Fibroblast of lung (primary cell): ENCODE data around the gene MAP9.

Experiments
- EZH2 ChIP-seq: IDR thresholded peaks from 2 replicates; pipeline ENCODE4 v1.5.1; 2012; ENCODE audit warnings: low read length, control low read depth, mild to moderate bottlenecking; ENCODE audit errors: missing control alignments
- TF ChIP-seq, protein P1 (sequence below), 2 donors: IDR thresholded peaks in 1 of 2; conservative IDR thresholded peaks in 1 of 2; 1 replicate in 1 of 2; 2 replicates in 1 of 2; pipeline ENCODE4 v1.5.1; 2011 to 2012; ENCODE audit warnings: low read length in 2 of 2, control low read depth in 1 of 2, inconsistent platforms in 1 of 2, low read depth in 1 of 2, mild to moderate bottlenecking in 1 of 2

DNA sequence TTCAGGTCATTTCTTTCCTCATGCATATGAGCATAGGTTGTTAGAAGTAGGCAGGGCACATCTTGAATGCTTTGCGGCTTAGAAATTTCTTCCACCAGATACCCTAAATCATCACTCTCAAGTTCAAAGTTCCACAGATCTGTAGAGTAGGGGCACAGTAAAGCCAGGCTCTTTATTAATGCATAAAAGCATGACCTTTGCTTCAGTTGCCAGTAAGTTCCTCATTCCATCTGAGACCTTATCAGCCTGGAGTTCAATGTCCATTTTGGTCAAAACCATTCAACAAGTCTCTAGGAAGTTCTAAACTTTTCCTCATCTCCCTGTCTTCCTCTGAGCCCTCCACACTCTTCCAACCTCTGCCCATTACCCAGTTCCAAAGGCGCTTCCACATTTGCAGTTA is 77.7 kb downstream of the MAP9 start:
- TF ChIP-seq, protein P1, sequence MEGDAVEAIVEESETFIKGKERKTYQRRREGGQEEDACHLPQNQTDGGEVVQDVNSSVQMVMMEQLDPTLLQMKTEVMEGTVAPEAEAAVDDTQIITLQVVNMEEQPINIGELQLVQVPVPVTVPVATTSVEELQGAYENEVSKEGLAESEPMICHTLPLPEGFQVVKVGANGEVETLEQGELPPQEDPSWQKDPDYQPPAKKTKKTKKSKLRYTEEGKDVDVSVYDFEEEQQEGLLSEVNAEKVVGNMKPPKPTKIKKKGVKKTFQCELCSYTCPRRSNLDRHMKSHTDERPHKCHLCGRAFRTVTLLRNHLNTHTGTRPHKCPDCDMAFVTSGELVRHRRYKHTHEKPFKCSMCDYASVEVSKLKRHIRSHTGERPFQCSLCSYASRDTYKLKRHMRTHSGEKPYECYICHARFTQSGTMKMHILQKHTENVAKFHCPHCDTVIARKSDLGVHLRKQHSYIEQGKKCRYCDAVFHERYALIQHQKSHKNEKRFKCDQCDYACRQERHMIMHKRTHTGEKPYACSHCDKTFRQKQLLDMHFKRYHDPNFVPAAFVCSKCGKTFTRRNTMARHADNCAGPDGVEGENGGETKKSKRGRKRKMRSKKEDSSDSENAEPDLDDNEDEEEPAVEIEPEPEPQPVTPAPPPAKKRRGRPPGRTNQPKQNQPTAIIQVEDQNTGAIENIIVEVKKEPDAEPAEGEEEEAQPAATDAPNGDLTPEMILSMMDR (conservative IDR thresholded peaks at IDR 0.05 in 1 of 2, IDR thresholded peaks at IDR 0.05 in 1 of 2; ENCODE audit: low read depth in 1 of 2, low read length in 2 of 2) = no peak
- TF ChIP-seq EZH2 = no peak
